ENCODE results near the gene RNU1-3.
"Not testable (repeated sequence)": the region's sequence is repeated elsewhere in the genome, so short reads cannot be mapped to it uniquely, and the experiment has no call there.

Gene RNU1-3

DNA sequence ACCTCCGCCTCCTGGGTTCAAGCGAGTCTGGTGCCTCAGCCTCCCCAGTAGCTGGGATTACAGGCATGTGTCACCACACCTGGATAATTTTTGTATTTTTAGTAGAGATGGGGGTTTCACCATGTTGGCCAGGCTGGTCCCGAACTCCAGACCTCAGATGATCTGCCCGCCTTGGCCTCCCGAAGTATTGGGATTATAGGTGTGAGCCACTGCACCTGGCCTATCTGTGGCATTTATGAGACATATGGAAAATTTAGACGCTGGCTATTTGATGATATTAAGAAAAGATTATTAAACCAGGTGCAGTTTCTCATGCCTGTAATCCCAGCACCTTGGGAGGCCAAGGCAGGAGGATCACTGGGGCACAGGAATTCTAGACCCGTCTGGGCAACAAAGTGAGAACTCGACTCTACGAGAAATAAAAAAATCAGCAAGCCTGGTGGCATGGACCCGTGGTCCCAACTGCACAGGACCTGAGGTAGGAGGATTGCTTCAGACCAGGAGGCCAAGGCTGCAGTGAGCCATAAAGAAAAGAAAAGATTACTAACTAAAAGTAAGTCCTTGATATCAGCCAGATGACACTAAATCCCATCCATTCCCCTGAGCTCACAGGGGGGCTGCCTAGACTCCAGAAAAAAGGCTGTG lies 30.1 kb downstream of the RNU1-3 start:
- not testable (repeated sequence) for FAIRE-seq

DNA sequence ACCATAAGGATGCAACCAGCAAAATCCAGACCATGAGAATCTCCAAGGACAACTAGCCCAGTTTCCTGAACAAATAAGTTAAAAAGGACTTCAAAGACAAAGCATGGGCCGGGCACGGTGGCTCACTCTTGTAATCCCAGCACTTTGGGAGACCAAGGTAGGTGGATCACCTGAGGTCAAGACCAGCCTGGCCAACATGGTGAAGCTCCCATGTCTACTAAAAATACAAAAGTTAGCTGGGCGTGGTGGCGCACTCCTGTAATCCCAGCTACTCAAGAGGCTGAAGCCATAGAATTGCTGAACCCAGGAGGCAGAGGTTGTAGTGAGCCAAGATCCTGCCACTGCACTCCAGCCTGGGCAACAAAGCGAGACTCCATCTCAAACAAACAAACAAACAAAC lies 30.8 kb downstream of the RNU1-3 start:
- not testable (repeated sequence) for FAIRE-seq

DNA sequence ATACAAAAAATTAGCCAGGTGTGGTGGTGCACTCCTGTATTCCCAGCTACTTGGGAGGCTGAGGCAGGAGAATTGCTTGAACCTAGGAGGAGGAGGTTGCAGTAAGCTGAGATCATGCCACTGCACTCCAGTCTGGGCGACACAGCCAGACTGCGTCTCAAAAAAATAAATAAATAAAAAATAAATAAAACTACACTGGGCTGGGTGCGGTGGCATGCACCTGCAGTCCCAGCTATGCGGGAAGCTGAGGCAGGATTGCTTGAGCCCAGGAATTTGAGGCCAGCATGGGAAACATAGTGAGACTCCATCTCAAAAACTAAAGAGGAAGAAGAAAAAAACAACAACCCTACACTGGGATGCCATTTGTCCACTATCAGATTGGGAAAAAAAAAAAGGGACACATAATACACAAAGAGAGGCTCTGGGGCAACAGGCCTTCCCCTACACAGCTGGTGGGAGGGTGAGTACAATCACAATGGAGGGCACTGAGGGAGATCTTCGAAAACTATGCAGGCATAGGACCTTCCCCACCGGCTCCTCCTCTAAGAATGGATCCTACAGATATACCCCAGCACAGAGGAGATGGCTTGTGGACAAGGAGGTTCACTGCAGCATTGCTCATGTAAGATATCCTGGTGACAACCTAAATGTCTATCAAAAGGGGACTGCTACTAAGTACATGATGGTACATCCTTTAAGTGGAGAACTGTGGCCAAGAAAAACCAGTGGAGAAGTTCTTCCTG lies 33.0 kb downstream of the RNU1-3 start:
- not testable (repeated sequence) for FAIRE-seq

DNA sequence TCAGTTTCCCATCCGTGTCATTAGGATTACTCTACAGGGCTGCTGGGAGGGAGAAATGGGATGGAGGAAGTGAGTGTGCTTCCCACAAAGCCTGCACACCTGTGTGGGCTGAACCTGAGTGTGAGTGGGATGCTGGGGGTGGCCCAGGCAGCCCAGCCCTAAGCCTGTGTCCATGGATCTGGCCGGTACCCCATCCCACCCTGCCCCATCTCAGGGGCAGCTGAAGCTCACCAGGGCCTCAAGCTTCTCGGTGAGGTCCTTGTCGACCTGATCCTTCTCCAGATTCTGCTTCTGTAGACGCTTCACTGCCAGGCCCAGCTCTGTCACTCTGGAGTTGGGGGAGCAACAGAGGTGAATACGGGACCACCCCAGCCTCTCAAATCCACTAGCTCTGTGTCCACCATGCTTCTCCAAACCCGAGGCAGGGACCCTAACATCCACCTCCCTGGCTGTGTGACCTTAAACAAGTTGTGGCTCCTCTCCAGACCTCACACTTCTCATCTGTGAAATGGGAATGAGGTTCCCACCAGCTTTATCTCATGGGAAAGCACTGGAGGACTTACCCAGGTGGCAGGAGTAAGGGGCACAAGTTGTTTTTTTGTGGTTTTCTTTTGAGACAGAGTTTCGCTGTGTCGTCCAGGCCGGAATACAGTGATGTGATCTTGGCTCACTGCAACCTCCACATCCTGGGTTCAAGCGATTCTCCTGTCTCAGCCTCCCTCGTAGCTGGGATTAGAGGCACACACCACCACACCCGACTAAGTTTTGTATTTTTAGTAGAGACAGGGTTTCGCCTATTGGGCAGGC lies 34.5 kb downstream of the RNU1-3 start:
- not testable (repeated sequence) for FAIRE-seq

DNA sequence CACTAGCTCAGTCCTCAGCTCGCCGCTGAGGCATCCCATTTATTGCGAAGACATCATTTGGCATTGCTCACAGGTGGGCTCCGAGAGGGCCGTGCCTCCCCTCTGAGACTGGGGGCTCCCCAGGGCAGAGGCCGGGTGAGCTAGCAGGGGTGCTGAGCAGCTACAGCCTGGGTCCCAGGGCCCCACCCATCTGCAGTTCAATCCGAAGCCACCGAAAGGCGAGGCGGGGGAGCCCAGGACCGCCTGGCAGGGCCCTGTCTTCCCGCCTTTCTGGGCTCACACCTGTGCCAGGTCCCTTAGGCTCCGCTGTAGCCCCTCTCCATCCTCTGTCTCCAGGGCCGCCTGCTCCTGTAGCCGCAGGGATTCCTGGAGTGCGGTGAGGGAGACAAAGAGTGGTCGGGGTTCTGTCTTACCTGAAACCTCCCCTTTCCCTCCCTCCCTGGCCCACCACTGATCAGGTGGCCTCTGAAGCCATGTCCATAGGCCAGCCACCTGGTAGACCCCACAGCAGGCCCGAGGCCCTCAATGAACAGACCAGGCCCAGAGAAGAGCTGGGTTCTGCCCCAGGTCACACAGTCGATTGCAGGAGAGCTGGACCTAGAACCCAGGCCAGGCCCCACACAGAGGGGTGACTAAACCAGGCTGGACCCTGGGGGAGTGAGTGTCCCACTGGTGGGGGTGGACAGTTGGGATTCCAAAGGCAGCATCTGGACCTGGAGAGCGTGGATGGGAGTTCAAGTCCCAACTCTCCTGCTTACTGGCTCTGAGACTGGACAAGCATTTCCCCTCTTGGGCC lies 35.3 kb downstream of the RNU1-3 start:
- no peak for FAIRE-seq

DNA sequence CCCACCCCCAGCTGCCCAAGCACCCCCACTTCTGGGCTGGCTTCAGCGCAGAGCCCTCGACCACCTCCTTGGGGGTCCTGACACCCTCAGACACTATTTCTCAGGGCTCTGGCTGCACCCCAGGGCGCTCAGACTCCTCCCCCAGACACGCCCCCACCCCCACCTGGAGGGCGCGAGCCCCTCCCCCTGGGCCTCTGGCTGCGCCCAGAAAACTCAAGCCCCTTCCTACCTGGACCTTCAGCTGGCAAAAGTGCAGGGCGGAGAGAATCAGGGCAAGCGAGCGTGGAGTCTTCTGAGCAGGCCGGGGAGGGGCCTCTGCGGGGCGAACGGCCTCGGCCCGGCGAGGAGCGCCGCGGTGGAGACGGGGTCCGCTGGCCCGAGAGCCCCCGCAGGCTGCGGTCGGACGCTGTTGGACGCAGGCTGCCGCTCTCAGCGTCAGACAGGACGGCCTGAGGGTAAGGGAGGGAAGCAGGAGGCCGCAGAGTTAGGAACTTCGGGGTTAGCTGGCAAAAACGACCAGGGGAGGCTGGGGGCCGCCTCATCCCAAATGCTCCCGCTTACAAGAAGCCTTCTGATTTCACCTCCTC lies 36.0 kb downstream of the RNU1-3 start:
- FAIRE-seq, result no peak

DNA sequence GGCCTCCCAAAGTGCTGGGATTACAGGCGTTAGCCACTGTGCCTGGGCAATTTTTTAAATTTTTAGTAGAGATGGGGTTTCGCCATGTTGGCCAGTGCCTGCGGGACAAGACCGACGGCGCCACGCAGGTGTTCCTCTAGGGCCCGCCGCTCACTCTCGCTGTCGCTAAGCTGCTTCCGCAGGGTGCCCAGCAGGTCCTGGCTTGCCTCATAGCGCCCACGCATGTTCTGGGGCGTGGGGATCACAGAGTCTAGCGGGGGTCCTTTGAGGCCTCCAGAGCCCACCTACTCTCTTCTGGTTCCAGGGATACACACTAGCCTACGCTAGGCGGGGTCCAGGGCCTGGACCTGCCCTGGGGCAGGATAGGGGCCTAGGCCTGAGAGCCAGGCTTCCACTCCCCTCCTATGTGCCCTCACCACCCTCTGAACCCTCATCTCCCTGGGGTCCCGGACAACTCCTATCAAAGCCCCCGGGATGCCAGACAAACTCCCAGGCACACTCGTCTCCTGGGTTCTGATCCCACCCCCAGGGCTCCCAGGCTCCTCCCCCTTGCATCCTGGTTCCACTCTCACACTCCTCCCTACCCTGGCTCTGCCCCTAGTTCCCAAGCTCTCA lies 36.7 kb downstream of the RNU1-3 start:
- FAIRE-seq, result not testable (repeated sequence)

DNA sequence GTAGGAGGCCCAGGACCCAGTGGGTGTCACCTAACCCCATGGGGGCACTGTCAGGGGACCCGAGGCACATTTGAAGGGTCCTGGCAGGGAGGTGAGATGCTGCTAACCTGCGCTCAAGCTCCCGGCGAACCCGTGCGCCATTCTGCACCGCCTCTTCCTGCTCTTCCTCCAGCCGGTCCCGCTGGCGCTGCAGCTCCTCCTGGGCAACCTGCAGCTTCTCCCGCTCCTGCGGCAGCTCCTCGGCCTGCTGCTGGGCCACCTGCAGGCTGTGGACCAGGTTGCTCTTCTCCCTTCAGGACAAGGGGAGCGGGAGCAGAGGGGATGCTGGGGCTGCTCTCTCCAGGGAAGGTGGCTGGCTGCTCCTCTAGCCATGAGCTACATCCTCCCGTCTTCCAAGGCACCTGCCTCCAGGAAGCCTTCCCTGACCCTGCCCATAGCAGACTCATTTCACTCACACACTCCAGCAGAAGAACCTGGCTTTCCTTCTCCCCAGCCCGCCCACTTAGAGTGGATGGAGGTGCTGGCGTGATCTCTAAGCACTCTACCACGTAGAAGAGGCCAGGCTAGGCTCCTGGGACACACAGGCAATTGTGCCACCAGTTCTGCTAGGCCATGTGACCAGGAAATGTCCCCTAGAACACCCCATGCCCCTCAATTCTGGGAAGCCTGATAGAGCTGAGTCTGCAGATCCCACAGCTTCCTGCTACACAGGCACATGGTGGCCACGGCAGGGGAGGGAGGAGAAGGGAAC lies 38.2 kb downstream of the RNU1-3 start:
- no peak for FAIRE-seq

DNA sequence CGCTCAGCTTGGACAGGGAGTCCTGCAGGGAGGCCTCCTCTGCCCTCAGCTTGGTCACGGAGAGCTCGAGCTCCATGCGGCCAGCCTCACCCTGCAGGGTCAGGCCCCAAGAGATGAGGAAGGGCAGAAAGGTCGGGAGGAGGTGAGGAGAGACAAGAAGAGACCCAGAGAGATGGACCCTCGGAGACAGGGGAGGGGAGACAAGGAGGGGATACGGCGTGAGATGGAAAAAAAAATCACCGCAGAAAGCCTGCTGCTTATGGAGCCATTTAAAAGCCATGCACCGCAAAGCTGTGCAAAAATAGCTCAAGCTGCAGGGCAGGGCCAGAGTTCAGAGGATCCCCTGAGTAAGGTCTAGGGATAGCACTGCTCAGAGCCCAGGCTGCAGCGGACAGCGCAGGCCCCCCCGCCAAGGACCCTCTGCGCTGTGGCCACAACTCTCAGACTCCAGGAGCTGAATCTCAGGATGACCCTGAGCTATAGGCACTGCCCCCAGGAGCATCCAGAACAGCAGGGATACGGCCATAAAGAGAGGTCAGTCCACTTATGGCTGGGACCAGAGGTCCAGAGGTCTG lies 40.3 kb downstream of the RNU1-3 start:
- FAIRE-seq, result not testable (repeated sequence)

DNA sequence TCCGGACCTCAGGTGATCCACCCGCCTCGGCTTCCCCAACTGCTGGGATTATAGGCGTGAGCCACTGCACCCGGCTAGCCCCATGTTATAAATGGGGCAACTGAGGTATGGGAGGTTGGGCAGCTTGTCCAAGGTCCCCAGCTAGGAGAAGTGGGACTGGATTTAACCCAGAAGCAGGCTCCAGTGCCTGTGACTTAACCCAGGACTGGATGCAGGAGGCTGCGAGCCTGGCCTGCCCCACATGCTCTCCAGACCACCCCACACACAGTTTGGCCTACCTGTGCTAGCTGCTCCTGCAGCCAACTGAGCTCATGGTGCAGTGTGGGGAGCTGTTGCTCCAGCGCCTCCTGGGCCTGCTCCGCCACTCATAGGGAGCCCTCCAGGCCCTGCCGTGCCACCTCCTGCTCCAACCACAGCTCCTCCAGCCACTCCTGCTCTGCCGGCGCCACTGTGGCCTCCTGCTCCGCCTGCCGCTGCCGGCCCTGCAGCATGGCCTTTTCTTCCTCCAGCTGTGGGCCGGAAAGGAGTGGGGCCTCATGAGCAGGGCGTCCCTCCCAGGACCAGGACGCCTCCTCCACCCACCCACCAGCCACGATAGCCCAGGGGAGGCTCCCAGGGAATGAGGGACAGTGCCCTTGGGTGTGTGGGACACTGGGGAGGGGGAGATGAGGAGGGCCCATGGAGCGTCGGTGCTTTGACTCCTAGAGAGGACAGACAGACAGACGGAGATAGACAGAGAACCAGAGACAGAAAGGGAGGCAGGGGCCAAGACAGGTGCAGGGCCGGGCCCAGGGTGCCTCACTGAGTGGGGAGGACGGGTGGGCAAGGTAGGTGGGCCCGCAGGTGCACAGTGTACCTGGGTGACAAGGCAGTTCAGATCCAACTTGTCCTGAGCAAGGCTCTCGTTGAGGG lies 41.0 kb downstream of the RNU1-3 start:
- no peak for FAIRE-seq

DNA sequence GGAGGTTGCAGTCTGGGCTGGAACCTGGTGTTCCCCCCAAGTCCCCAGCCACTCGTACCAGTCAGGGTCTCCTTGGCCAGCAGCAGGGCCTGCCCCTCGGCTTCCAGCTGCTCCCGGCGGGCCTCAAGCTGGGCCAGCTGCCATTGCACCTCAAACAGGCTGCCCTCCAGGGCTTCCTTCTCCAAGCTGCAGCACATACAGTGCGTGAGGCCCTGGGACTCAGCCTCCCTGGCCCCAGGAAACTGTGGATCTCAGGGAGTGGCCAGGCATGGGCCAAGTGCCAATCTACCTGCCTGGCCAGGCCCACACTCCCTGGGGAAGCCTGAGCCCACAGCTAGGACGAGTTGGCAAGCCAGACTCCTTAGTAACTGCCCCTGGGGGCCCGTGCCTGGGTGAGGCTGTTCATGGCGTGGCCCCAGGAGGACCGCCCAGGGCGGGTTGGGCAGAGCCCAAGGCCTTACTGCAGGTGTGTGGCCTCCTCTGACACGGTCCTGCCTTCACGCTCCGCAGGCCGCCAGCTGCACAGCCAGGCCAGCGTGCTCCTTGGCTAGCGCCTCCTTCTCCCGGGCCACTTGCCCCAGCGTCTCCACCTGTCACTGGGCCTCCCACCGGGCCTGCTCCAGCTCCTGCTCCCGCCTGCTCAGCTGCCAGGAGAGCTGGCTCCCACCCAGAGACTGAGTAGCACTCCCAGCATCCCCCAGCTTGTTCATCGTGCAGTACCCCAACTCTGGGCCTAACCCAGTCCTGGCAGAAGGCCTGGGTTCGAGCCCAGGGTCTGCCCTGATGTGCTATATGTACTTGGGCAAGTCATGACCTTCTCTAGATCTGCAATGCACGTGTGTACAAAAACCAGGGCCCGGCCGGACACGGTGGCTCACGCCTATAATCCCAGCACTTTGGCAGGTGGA lies 42.7 kb downstream of the RNU1-3 start:
- FAIRE-seq, result not testable (repeated sequence)

DNA sequence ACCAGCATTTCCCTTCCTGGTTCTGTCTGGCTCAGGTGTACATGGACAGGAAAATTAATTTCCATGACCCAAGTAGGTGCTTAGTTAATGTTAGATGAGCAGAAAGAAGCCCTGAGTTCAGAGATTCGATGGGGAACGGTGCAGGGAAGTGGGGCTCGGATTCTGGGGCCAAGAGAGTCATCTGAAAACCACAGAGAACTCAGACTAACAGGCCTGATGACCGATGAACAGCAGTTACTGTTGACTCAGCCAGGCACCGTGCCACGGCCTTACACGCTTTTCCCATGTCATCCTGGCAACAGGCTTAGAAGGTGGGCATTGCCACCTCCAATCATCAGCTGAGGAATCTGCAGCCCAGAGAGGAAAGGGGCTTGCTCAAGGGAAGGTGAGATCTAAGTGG lies 43.4 kb downstream of the RNU1-3 start:
- not testable (repeated sequence) for FAIRE-seq

DNA sequence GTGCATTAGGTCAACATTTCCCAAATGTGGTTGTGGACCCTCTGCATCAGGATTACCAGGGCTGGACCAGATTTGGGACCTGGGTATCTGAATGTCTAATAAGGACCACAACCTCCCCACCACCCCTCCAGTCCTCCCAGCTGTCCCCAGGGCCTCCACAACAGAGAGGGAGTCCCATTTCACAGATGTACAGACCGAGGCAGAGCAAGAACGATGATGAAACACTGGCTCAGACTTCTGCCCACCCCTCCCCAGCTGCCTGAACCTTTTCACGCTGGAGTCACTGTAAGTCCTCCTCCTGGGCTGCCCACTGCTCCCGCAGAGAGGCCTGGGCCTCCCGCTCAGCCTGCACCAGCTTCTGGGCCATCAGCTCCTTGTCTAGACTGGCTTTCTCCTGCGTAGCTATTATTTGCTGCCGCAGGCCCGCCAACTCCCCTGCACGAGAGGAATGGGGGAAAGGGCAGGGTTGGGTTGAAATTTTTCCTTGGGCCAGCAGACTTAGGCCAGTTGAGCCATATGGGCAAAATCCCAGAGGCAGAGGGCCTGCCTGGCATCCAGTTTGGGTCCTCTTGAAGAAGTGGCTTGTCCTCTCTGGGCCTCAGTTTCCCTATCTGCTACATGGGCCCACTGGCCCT lies 45.0 kb downstream of the RNU1-3 start:
- FAIRE-seq, result not testable (repeated sequence)

DNA sequence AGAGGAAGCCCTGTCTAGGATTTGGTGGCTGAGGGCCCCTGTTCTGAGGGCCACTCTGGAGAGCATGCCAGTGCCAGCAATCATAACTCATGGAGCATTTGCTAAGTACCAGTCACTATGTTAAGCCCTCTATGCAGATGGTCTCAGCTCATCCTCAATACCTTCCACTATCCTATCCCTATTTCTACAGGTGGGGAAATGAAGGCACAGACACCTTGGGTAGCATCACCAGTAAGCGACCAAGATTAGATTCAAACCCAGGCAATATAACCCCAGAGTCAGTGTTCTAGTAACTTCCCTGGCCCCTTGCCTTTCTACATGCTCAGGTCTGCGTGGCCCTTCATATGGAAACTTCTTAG lies 45.5 kb downstream of the RNU1-3 start:
- no peak for FAIRE-seq

DNA sequence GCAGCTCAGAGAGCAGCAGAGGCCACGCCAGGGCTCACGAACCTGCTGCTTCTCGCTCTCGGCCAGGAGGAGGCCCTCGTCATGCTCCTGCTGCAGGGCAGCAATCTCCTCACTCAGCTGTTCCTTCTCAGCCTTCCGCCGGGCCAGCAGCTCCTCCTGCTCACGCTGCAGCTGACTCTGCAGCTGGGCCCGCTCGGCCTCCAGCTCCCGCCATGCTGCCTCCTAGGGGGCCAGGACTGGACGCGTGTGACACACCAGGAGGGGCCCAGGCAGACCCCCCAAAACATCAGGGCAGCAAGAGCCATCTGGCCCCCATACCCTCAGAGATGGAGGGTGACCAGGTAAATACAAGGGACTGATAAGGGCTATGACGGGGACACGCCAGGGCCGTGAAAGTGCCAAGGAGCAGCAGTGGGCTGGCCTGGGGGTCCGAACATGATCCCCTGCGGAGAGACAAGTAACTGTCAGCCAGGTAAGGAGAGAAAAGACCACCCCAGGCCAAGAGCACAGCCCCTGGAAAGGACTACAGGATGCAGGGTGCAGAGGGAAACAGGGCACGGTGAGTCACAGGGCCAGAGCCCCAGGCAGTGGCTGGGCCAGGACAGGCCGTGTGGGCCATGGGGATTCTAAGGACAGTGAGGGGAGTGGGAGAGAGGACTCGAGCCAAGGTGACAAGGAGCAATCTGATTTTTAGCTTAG lies 46.8 kb downstream of the RNU1-3 start:
- not testable (repeated sequence) for FAIRE-seq

DNA sequence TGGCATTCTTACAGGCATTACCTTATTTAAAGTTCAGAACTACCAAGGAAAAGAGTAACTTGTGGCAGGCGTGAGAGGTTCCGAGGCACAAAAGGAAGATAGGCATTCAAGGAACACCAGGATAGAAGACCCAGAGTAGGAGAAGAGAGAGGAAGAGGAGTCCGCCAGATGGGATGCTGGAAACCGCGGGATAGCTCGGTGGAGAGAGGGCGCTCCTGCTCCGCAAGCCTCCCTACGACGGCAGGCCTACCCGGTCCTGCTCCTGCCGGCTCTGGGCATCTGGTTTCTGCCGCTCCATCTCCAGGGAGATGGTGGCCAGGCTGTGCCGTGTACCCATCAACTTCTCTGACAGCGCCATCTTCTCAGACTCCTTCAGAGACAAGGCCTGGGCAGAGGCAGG lies 48.0 kb downstream of the RNU1-3 start:
- FAIRE-seq, result no peak
